Thyroid gland (tissue), 4 donors: ENCODE data around the gene E2F8. TPM values are rescaled to one million over a fixed set of nuclear protein-coding genes. Genes with fewer than 3 reads are reported as not detected.

Experiments used
- DNase-seq, 2 donors: peaks; one replicate each; pipeline ENCODE4 v3.0.0-alpha.2; 2019
- H3K27ac ChIP-seq, 3 donors: fragments of 200-600 bp; sonication (generic); 1 replicate in 2 of 3; 2 replicates in 1 of 3; pipeline ENCODE4 v1.5.1; 2016 to 2019; ENCODE audit warnings: mild to moderate bottlenecking in 1 of 3, moderate library complexity in 1 of 3
- H3K27me3 ChIP-seq: fragments of 200-600 bp; sonication (generic); one replicate; pipeline ENCODE4 v1.5.1; 2019
- H3K36me3 ChIP-seq, 2 donors: fragments of 200-600 bp; sonication (generic); one replicate each; pipeline ENCODE4 v1.5.1; 2016 to 2019
- H3K4me1 ChIP-seq, 2 donors: fragments of 200-600 bp; sonication (generic); one replicate each; pipeline ENCODE4 v1.5.1; 2017 to 2019
- H3K4me3 ChIP-seq, 3 donors: fragments of 200-600 bp; sonication (generic); replicated peaks in 1 of 3; 1 replicate in 2 of 3; 2 replicates in 1 of 3; pipeline ENCODE4 v1.5.1; 2016; ENCODE audit warnings: mild to moderate bottlenecking in 1 of 3
- H3K9me3 ChIP-seq: fragments of 200-600 bp; sonication (generic); one replicate; pipeline ENCODE4 v1.5.1; 2017
- POLR2A ChIP-seq, 2 donors: fragments of 450-650 bp; IDR thresholded peaks; one replicate each; pipeline ENCODE4 v1.6.1; 2017; ENCODE audit warnings: antibody characterized with exemption in 2 of 2, mild to moderate bottlenecking in 2 of 2, moderate library complexity in 1 of 2
- WGBS, 2 donors: methylation state at CpG; one replicate each; pipeline ENCODE4 v1.1.5; 2017; 5-methylcytosine and 5-hydroxymethylcytosine counted together
- intact Hi-C: fragments of 100-400 bp; cut with DNase I; formaldehyde crosslinking; loops from one replicate; pipeline ENCODE4 v1.15.1; 2023
- total RNA-seq, 4 donors: library from RNA; depleted of rRNA; stranded (reverse); fragments of >200 nt; gene quantifications; one replicate each; pipeline ENCODE4 v1.2.3, GENCODE V29; 2016
- TF ChIP-seq, protein P1 (sequence below), 6 experiments: fragments of 200-600 bp in 3 of 6; fragments of 450-650 bp in 3 of 6; sonication (generic) in 3 of 6; IDR thresholded peaks; one replicate each; pipeline ENCODE4 v1.5.1; 2016 to 2019; ENCODE audit warnings: antibody characterized with exemption in 6 of 6, mild to moderate bottlenecking in 2 of 6, inconsistent platforms in 1 of 6, moderate library complexity in 1 of 6

E2F8 gene, protein sequence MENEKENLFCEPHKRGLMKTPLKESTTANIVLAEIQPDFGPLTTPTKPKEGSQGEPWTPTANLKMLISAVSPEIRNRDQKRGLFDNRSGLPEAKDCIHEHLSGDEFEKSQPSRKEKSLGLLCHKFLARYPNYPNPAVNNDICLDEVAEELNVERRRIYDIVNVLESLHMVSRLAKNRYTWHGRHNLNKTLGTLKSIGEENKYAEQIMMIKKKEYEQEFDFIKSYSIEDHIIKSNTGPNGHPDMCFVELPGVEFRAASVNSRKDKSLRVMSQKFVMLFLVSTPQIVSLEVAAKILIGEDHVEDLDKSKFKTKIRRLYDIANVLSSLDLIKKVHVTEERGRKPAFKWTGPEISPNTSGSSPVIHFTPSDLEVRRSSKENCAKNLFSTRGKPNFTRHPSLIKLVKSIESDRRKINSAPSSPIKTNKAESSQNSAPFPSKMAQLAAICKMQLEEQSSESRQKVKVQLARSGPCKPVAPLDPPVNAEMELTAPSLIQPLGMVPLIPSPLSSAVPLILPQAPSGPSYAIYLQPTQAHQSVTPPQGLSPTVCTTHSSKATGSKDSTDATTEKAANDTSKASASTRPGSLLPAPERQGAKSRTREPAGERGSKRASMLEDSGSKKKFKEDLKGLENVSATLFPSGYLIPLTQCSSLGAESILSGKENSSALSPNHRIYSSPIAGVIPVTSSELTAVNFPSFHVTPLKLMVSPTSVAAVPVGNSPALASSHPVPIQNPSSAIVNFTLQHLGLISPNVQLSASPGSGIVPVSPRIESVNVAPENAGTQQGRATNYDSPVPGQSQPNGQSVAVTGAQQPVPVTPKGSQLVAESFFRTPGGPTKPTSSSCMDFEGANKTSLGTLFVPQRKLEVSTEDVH
- total RNA-seq: not detected

DNA sequence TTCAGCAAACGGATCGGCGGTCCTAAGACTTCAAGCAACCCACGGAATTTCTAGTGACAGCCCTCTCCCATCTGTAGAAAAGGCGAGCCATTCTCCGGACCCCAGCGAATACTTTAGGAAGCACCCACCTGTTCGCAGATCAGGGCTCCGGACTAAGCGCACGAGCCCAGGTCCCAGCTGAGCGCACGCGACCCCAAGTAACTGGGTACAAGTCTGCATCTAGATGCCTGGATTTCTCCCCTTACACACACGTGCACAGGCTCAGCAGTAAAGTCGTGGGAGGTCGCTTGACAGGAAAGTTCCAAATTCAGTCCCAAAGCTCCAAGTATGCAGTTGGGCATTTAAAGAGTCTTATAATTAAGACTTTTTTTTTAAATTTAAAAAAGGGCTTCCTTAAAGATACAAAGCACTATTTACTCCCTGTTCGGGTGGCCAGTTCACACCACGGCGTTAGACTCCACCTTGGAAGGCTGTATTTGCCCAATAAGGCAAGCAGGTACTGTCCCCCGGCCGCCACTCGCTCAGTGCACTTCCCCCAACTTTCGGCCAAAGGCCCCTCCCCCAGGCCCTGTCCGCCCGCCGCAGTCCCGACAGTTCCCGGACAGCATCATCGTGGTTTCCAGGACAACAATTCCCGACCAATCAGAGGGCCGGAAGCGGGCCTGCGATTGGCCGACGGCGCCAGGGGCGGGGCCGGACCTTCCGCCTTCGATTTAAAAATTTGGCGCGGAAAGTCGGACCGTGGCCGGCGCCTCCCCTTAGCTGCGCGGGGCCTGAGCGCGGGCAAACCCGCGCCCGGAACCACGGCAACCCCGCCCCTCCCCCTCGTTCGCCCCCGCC lies at the start of gene E2F8:
Gene E2F8, minus strand, starts transcription at position 526 of the 840 bp plus-strand sequence. CDS start 824 bp downstream, outside the sequence.
- no peak within 1 kb of the TSS for H3K27ac ChIP-seq
- H3K4me3 ChIP-seq: peak within 1 kb of the TSS in 2 of 3 donors; percentile 37 to 45
- no peaks in the 10 kb centered on the region for H3K9me3 ChIP-seq
- 2 to 3% methylated on average over 30 to 31 of the region's 59 CpGs for WGBS, 2 donors
- intact Hi-C loops: no loop called here
- H3K27me3 ChIP-seq: peaks cover 25% of the 10 kb centered on the region
- peak; percentile 85 to 88 for DNase-seq
- H3K4me1 ChIP-seq: peaks cover 19 to 20% of the 10 kb centered on the region in 2 donors
- no peaks in the 10 kb centered on the region for H3K36me3 ChIP-seq
- TF ChIP-seq POLR2A (IDR thresholded peaks at IDR 0.05): no peak
- TF ChIP-seq, protein P1, sequence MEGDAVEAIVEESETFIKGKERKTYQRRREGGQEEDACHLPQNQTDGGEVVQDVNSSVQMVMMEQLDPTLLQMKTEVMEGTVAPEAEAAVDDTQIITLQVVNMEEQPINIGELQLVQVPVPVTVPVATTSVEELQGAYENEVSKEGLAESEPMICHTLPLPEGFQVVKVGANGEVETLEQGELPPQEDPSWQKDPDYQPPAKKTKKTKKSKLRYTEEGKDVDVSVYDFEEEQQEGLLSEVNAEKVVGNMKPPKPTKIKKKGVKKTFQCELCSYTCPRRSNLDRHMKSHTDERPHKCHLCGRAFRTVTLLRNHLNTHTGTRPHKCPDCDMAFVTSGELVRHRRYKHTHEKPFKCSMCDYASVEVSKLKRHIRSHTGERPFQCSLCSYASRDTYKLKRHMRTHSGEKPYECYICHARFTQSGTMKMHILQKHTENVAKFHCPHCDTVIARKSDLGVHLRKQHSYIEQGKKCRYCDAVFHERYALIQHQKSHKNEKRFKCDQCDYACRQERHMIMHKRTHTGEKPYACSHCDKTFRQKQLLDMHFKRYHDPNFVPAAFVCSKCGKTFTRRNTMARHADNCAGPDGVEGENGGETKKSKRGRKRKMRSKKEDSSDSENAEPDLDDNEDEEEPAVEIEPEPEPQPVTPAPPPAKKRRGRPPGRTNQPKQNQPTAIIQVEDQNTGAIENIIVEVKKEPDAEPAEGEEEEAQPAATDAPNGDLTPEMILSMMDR (IDR thresholded peaks at IDR 0.05): no peak

DNA sequence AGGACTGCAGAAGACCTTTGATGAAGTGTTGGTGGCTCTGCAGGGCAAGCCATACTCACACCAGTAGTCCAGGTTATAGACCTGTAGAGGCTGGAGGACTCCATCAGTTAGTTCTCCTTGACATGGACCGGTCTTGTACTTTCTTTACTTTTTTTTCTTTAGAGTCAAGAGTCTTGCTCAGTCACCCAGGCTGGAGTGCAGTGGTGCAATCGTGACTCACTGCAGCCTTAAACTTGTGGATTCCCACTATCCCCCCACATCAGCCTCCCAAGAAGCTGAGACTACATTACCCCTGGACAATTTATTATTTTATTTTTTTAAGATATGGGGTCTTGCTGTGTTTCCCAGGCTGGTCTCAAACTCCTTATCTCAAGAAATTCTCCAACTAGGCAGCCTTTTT lies 49.6 kb upstream of the E2F8 start:
- DNase-seq: peak; percentile 52 to 58
- H3K27ac ChIP-seq: peak overlapping the region; percentile 52 to 83 (median 58)
- no peaks in the 10 kb centered on the region for H3K36me3 ChIP-seq
- H3K4me3 ChIP-seq: no peak overlapping the region
- no peaks in the 10 kb centered on the region for H3K27me3 ChIP-seq
- no peak for TF ChIP-seq POLR2A (IDR thresholded peaks at IDR 0.05)
- TF ChIP-seq, protein P1 (IDR thresholded peaks at IDR 0.05): no peak
- 21 to 39% methylated on average over 2 of the region's 2 CpGs for WGBS, 2 donors
- no peaks in the 10 kb centered on the region for H3K9me3 ChIP-seq
- intact Hi-C loops: no loop called here
- peaks cover 14 to 15% of the 10 kb centered on the region in 2 donors for H3K4me1 ChIP-seq

DNA sequence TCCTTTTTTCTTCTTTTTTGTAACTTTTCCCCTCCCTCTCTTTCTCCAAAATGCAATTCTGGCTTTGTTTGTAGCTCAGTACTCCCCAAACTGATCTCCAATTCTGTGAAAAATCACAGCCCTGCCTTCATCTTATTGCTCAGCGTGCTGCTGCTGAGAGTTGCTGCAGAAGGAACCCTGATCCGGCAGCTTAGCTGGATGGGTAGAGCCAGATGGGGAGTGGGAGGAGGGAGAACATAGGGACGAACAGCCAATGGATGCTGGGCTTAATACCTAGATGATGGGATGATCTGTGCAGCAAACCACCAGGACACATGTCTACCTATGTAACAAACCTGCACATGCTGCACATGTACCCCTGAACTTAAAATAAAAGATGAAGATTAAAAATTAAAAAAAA lies 47.5 kb upstream of the E2F8 start:
- Histone ChIP-seq H3K4me1 (peaks cover 14 to 15% of the 10 kb centered on the region in 2 donors), H3K27ac (no peak overlapping the region), H3K36me3 (no peaks in the 10 kb centered on the region), H3K27me3 (no peaks in the 10 kb centered on the region), H3K9me3 (no peaks in the 10 kb centered on the region), H3K4me3 (no peak overlapping the region)
- DNase-seq: no peak
- 66 to 83% methylated on average over 3 of the region's 3 CpGs for WGBS, 2 donors
- no peak for TF ChIP-seq POLR2A (IDR thresholded peaks at IDR 0.05)
- TF ChIP-seq, protein P1 (IDR thresholded peaks at IDR 0.05): no peak
- intact Hi-C loops: no loop called here

DNA sequence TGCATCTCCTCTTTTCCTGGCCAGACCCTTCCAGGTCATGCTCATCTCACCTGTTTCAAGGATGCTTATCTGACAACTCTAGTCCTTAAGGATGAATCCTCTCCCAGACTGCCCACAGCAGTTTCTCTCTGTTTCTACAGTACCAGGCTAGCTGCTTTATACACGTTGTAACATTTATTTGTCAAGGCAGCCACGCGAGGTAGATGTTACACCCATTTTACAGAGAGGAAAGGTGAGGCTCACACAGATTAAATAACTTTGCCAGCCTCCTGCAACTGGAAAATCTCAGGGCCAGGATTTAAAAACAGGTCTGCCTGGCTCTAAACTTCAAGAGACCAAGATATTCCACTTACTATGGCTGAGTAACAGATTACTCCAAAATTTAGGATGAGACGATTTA lies 45.7 kb upstream of the E2F8 start:
- DNase-seq: no peak
- no peaks in the 10 kb centered on the region for H3K9me3 ChIP-seq
- intact Hi-C loops: no loop called here
- 90 to 96% methylated on average over 4 of the region's 4 CpGs for WGBS, 2 donors
- H3K4me1 ChIP-seq: peaks cover 14 to 15% of the 10 kb centered on the region in 2 donors
- H3K27me3 ChIP-seq: no peaks in the 10 kb centered on the region
- no peak overlapping the region for H3K4me3 ChIP-seq
- H3K36me3 ChIP-seq: no peaks in the 10 kb centered on the region
- no peak overlapping the region for H3K27ac ChIP-seq
- TF ChIP-seq, protein P1 (IDR thresholded peaks at IDR 0.05): no peak
- no peak for TF ChIP-seq POLR2A (IDR thresholded peaks at IDR 0.05)
